Upper lobe of left lung (tissue), 4 donors: ENCODE data around the gene OR51A4.

ENCODE experiments used
- CTCF ChIP-seq, 6 experiments: fragments of 450-650 bp in 4 of 6; fragments of 200-600 bp in 2 of 6; sonication (generic) in 2 of 6; IDR thresholded peaks; one replicate each; pipeline ENCODE4 v1.5.1; 2016 to 2019; ENCODE audit warnings: antibody characterized with exemption in 6 of 6
- POLR2A ChIP-seq, 4 donors: fragments of 450-650 bp; IDR thresholded peaks; one replicate each; pipeline ENCODE4 v1.5.1; 2016 to 2017; ENCODE audit warnings: antibody characterized with exemption in 4 of 4, mild to moderate bottlenecking in 2 of 4

GRCh38 chr11:4982678-4983077, 35.3 kb upstream of the OR51A4 start:
- no peak for TF ChIP-seq CTCF (IDR thresholded peaks at IDR 0.05)
- TF ChIP-seq POLR2A (IDR thresholded peaks at IDR 0.05) = no peak
